Stimulated activated CD4-positive, alpha-beta T cell treated with anti-CD3 and anti-CD28 coated beads, Interleukin-4, amount 100 ng/mL, for 1 hour (primary cell): Measurements from ENCODE around the gene TRPC1.

ENCODE experiments used
- DNase-seq: peaks from one replicate; pipeline ENCODE4 v3.0.0-alpha.2; 2020

The TRPC1 gene

DNA sequence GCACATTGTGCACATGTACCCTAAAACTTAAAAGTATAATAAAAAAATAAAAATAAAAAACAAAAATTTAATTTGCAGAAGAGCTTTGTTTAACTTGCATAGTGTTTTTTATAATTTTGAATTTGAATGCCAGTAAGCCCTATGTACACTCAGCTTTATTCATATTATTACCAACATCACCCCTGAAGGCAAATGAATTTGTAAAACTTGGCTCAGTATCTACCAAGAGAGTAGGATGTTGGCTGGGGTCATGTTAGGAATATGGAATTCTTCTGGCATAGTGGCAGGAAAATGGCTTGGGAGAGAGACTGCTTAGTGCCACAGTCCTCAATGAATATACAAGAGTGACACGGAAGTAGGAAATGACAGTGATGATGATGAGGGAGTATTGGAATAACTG is 30.7 kb downstream of the TRPC1 start:
- DNase-seq, result no peak

GRCh38 chr3:142768338-142768737 is 44.5 kb downstream of the TRPC1 start:
- DNase-seq, result no peak

GRCh38 chr3:142777927-142778326 is 54.1 kb downstream of the TRPC1 start:
- no peak for DNase-seq

DNA sequence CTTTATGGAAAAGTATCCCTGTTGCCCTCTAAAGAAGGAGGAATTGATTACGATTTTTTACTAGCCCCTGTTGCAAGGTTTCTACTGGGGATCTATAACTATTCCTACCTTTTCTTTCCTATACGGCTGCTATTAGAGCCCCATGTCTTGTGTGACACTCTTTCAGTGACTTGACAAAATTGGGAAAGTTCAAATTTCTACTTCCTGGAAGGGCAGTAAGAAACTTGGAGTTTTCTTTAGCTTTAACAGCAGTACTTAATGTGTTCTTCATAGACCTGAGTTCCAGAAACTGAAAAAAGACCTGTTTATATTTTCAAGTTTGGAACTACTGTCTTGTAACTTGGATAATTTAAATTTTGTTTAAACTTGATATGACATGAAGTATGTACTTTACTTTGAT is 54.7 kb downstream of the TRPC1 start:
- DNase-seq, result no peak

DNA sequence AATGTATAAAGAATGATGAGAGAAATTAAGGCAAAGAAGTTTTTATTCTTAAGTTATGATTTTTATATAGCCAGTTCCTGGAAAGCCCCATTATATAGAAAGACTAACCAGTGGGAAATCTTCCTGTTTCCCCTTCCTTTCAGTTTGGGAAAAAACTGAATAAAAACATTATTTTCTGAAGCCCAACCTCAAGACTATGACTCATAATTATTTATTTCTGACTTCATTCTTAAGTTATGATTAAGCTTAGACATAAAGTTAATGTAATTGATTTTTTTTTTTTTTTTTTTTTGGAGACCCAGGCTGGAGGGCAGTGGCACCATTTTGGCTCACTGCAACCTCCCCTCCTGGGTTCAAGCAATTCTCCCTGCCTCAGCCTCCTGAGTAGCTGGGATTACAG is 55.8 kb downstream of the TRPC1 start:
- no peak for DNase-seq

DNA sequence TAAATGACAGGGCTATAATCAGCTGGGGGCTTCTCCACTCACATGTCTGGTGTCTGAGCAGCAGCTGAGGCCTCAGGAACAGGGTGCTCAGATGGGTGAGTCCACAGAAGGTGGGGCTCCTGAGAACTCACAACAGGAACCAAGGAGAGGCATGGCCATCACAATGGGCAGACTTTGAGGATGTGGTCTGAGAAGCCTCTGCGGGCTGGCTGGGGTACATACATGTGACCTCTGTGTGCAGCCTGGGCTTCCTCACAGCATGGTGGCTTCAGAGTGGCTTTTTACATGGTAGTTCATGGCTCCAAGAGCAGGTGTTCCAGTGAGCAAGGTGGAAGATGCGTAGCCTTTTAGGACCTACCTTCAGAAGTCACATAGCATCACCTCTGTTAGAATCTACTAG is 58.8 kb downstream of the TRPC1 start:
- DNase-seq, result no peak

- no peak for DNase-seq
Observed at GRCh38 chr3:142784228-142784627, 60.4 kb downstream of the TRPC1 start.

- no peak for DNase-seq
Observed at GRCh38 chr3:142785996-142786395, 62.2 kb downstream of the TRPC1 start.

GRCh38 chr3:142787719-142788118 is 63.9 kb downstream of the TRPC1 start:
- no peak for DNase-seq

DNA sequence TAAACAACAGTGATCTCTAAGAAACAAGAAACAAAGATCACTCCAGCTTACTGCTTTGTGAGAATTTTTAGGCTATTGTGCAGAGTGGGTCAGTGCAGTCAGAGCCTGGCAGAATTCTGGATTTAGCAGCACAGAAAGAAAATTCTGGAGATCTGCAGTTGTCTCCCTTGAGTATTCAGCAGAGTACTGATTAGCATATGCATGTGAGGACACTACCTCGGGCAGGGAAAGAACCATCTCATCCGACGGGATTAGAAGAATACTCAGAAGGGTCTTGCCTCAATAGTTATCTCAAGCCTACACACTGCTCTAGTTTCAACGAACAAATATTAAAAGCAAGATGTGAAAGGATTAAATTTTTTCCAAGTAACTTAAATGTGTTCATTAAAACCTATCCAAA is 70.7 kb downstream of the TRPC1 start:
- no peak for DNase-seq

DNA sequence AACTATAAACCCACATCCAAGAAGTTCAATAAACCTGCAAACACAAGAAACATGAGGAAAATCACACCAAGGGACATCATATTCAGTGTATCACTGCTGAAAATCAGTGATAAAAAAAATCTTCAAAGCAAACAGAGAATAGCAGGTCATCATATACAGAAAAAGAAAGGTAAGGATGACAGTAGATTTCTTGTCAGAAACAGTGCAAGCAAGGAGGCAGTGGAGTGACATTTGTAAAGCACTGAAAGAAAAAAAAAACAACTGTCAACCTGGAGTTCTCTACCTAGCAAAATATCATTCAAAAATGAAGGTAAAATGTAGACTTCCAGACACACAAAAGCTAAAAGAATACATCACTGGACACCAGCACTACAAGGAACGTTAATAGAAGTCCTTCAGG is 71.5 kb downstream of the TRPC1 start:
- no peak for DNase-seq

- DNase-seq, result no peak
Observed at GRCh38 chr3:142796823-142797222, 73.0 kb downstream of the TRPC1 start.

DNA sequence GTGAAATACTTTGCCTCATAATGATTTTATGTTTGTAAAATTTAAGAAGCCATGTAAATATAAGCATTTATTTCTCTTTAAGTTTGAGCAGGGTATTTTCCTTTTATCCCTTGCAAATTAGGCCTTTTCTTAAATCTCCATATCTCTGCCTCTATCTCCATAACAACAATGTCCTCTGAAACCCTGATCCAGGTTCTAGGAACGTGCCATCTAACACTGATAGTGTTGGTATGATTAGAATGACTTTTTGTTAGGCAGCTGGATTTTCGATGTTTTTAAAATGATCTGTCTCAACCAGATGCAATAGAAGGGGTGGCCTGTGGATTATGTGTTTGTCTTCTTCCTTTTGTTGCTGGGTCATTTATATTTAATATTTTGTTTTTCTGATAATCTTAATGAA is 77.9 kb downstream of the TRPC1 start:
- no peak for DNase-seq

GRCh38 chr3:142802891-142803290 is 79.1 kb downstream of the TRPC1 start:
- no peak for DNase-seq

- no peak for DNase-seq
Observed at GRCh38 chr3:142808103-142808917, 84.5 kb downstream of the TRPC1 start.

DNA sequence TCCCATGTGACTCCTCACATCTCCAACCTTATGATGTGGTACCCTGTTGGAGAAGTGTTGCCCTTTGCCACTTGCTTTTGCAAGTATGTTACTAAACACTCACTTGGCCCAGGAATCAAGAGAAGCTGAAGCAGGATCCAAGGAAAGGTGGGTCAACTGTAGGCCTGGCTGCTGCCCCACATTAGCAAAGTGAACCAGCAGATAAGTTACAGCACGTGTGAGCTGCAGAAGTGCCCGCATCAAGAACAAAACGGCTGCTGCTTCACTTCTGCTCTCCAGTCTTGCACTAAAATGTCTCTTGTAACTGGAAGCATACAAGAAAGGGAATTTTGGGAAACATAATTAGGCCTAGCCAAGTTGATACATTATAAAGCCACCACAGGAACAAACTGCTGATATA is 85.4 kb downstream of the TRPC1 start:
- no peak for DNase-seq

DNA sequence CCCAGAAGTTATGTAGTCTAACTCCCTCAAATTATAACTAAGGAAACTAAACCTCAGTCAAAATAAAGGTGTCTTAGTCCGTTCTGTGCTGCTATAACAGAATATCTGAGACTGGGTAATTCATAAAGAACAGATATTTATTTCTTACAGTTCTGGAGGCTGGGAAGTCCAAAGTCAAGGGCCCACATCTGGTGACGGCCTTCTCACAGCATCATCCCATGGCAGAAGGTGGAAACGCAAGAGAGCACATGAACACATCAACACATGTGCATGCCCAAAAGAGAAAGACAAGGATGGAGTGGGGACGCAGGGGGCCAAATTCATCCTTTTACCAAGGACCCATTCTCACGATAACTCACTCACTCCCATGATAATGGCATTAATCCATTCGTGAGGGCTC is 92.0 kb downstream of the TRPC1 start:
- DNase-seq, result no peak

DNA sequence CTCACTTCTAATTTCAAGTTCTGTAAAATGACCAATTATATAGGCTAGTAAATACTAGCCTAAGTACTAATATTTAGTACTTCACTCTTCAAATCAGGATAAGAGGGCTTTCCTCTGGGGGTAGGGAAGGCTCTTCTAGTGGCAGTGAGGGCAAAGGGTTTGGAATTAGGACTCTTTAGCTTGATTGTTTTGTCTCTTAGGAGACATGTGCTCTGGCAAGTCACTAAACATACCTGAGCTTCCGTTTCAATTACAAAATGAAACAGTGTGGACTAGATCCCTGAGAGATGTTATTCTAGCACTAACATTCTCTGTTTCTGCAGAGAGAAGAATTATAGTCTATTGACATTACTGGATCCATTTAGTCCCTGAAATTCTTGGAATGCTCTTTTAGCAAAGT is 93.5 kb downstream of the TRPC1 start:
- no peak for DNase-seq

DNA sequence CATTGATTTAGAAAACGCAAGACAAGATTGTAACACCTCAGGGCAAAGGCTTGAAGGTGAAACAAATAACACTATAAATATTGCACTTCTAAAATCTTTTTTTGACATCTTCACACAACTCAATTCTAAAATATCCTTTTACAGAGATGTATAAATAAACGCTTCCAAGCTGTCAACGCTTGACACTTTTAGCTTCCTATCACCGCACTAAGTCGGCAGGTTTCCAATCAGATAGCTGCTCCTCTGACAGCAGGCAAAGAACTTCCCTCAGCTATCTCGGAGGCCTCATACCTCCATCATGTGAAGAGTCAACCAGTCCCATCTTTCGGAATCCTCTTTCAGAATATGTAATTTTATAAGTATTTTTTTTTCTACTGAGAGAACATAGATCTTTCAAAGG is 94.1 kb downstream of the TRPC1 start:
- DNase-seq, result no peak

- no peak for DNase-seq
Observed at GRCh38 chr3:142818651-142819050, 94.8 kb downstream of the TRPC1 start.

GRCh38 chr3:142819179-142819578 is 95.3 kb downstream of the TRPC1 start:
- no peak for DNase-seq

GRCh38 chr3:142828703-142829305 is 105.0 kb downstream of the TRPC1 start:
- DNase-seq, result peak; percentile 63

- no peak for DNase-seq
Observed at GRCh38 chr3:142837526-142837925, 113.7 kb downstream of the TRPC1 start.

- DNase-seq, result no peak
Observed at GRCh38 chr3:142839831-142840230, 116.0 kb downstream of the TRPC1 start.
